GM21723 (cell line): ENCODE data around the gene CX3CL1.
"Not testable (repeated sequence)": the region's sequence is repeated elsewhere in the genome, so short reads cannot be mapped to it uniquely, and the experiment has no call there.

Source experiments
- ATAC-seq: cut with Tn5 transposase; IDR thresholded peaks from one replicate; pipeline ENCODE4 v1.9.1; 2021; ENCODE audit warnings: mild to moderate bottlenecking, moderate library complexity; ENCODE audit not compliant: unreplicated experiment

Gene CX3CL1

GRCh38 chr16:57356547-57356946 is 15.7 kb upstream of the CX3CL1 start:
- no peak for ATAC-seq

GRCh38 chr16:57357330-57358085 is 14.8 kb upstream of the CX3CL1 start:
- no peak for ATAC-seq

GRCh38 chr16:57358086-57358420 is 14.2 kb upstream of the CX3CL1 start:
- ATAC-seq = no peak

- peak; percentile 57 for ATAC-seq
These were observed 13.7 kb upstream of the CX3CL1 start, which contains the start of gene CCL22 for GRCh38 chr16:57358527-57359095. Gene CCL22 (plus strand): TSS chr16:57358783. CDS start chr16:57358817, 34 bp downstream.

- ATAC-seq = no peak
These were observed 11.9 kb upstream of the CX3CL1 start for GRCh38 chr16:57360321-57360935.

- no peak for ATAC-seq
These were observed 10.9 kb upstream of the CX3CL1 start for GRCh38 chr16:57361404-57361803.

GRCh38 chr16:57364143-57364542 is 8.1 kb upstream of the CX3CL1 start:
- ATAC-seq = no peak

- ATAC-seq = no peak
These were observed 5.7 kb upstream of the CX3CL1 start for GRCh38 chr16:57366544-57367040.

GRCh38 chr16:57367116-57367752 is 5.1 kb upstream of the CX3CL1 start:
- no peak for ATAC-seq

GRCh38 chr16:57371494-57372371 is 557 bp upstream of the CX3CL1 start:
- no peak for ATAC-seq

GRCh38 chr16:57373117-57373947 is 1.0 kb downstream of the CX3CL1 start:
- no peak for ATAC-seq

GRCh38 chr16:57374067-57374534 is 1.8 kb downstream of the CX3CL1 start:
- no peak for ATAC-seq

GRCh38 chr16:57374925-57375465 is 2.7 kb downstream of the CX3CL1 start:
- ATAC-seq = not testable (repeated sequence)

GRCh38 chr16:57376313-57376818 is 4.1 kb downstream of the CX3CL1 start:
- no peak for ATAC-seq

GRCh38 chr16:57377080-57377841 is 5.0 kb downstream of the CX3CL1 start:
- ATAC-seq = peak; percentile 82

- no peak for ATAC-seq
These were observed 7.3 kb downstream of the CX3CL1 start for GRCh38 chr16:57379579-57379978.

GRCh38 chr16:57380671-57381462 is 8.6 kb downstream of the CX3CL1 start:
- no peak for ATAC-seq
